ENCODE results near the gene SLC27A1.

SLC27A1 gene

GRCh38 chr19:17510220-17510993, 40.1 kb downstream of the SLC27A1 start:
- peak overlapping the region; percentile 94 for H3K27ac ChIP-seq (ENCODE audit: poor library complexity, severe bottlenecking)
- H3K4me1 ChIP-seq (ENCODE audit: insufficient read depth, poor library complexity, severe bottlenecking), result peaks cover 19% of the 10 kb centered on the region
- ATAC-seq (ENCODE audit: low read depth) (no peak), DNase-seq (ENCODE audit: low spot score) (no peak)
- no peaks in the 10 kb centered on the region for H3K27me3 ChIP-seq (ENCODE audit: insufficient read depth, poor library complexity, severe bottlenecking)
- H3K36me3 ChIP-seq (ENCODE audit: low read depth), result peaks cover 31% of the 10 kb centered on the region
- no peaks in the 10 kb centered on the region for H3K9me3 ChIP-seq (ENCODE audit: severe bottlenecking)
- TF ChIP-seq CTCF (IDR thresholded peaks at IDR 0.05; ENCODE audit: poor library complexity, severe bottlenecking), result no peak
- peak overlapping the region; percentile 64 for H3K4me3 ChIP-seq (ENCODE audit: severe bottlenecking)

- Histone ChIP-seq H3K36me3 (ENCODE audit: low read depth) (peaks cover 28% of the 10 kb centered on the region), H3K4me3 (ENCODE audit: severe bottlenecking) (peak overlapping the region; percentile 64), H3K27ac (ENCODE audit: poor library complexity, severe bottlenecking) (peak overlapping the region; percentile 94), H3K4me1 (ENCODE audit: insufficient read depth, poor library complexity, severe bottlenecking) (peaks cover 19% of the 10 kb centered on the region), H3K27me3 (ENCODE audit: insufficient read depth, poor library complexity, severe bottlenecking) (no peaks in the 10 kb centered on the region), H3K9me3 (ENCODE audit: severe bottlenecking) (peaks cover 2% of the 10 kb centered on the region)
- peak; percentile 79 for DNase-seq (ENCODE audit: low spot score)
- TF ChIP-seq CTCF (IDR thresholded peaks at IDR 0.05; ENCODE audit: poor library complexity, severe bottlenecking), result peak; percentile 17
- peak; percentile 40 for ATAC-seq (ENCODE audit: low read depth)
Observed at GRCh38 chr19:17511724-17512573, 41.6 kb downstream of the SLC27A1 start.

- peaks cover 34% of the 10 kb centered on the region for H3K36me3 ChIP-seq (ENCODE audit: low read depth)
- no peak for TF ChIP-seq CTCF (IDR thresholded peaks at IDR 0.05; ENCODE audit: poor library complexity, severe bottlenecking)
- ATAC-seq (ENCODE audit: low read depth), result no peak
Observed at GRCh38 chr19:17512574-17512939, 42.2 kb downstream of the SLC27A1 start.

GRCh38 chr19:17515408-17516149, 45.3 kb downstream of the SLC27A1 start:
- ATAC-seq (ENCODE audit: low read depth) (no peak), DNase-seq (ENCODE audit: low spot score) (no peak)
- Histone ChIP-seq H3K4me1 (ENCODE audit: insufficient read depth, poor library complexity, severe bottlenecking) (no peaks in the 10 kb centered on the region), H3K36me3 (ENCODE audit: low read depth) (peaks cover 21% of the 10 kb centered on the region), H3K9me3 (ENCODE audit: severe bottlenecking) (peaks cover 6% of the 10 kb centered on the region), H3K4me3 (ENCODE audit: severe bottlenecking) (no peak overlapping the region), H3K27ac (ENCODE audit: poor library complexity, severe bottlenecking) (no peak overlapping the region), H3K27me3 (ENCODE audit: insufficient read depth, poor library complexity, severe bottlenecking) (no peaks in the 10 kb centered on the region)
- TF ChIP-seq CTCF (IDR thresholded peaks at IDR 0.05; ENCODE audit: poor library complexity, severe bottlenecking), result no peak

More at GRCh38 chr19:17512574-17512939, 42.2 kb downstream of the SLC27A1 start:
- DNase-seq (ENCODE audit: low spot score), result no peak
- Histone ChIP-seq H3K4me3 (ENCODE audit: severe bottlenecking) (peak overlapping the region; percentile 64), H3K4me1 (ENCODE audit: insufficient read depth, poor library complexity, severe bottlenecking) (peaks cover 18% of the 10 kb centered on the region), H3K27me3 (ENCODE audit: insufficient read depth, poor library complexity, severe bottlenecking) (no peaks in the 10 kb centered on the region), H3K9me3 (ENCODE audit: severe bottlenecking) (peaks cover 2% of the 10 kb centered on the region), H3K27ac (ENCODE audit: poor library complexity, severe bottlenecking) (peak overlapping the region; percentile 94)

All from RWPE2 (cell line).